Transverse colon (tissue), 3 donors: Measurements from ENCODE around the gene C3orf52.

Experiments used
- CTCF ChIP-seq, 5 experiments: fragments of 200-600 bp in 3 of 5; fragments of 450-650 bp in 2 of 5; sonication (generic) in 3 of 5; IDR thresholded peaks; 1 replicate in 2 of 5; 2 replicates in 3 of 5; pipeline ENCODE4 v1.5.1; 2016 to 2017; ENCODE audit warnings: antibody characterized with exemption in 5 of 5, inconsistent platforms in 3 of 5, mild to moderate bottlenecking in 2 of 5, moderate library complexity in 1 of 5
- EP300 ChIP-seq: sonication (generic); formaldehyde crosslinking; IDR thresholded peaks from one replicate; pipeline ENCODE4 v1.6.1; 2017; ENCODE audit warnings: antibody characterized with exemption, low read depth
- POLR2A ChIP-seq: fragments of 450-650 bp; IDR thresholded peaks from one replicate; pipeline ENCODE4 v1.6.1; 2016; ENCODE audit warnings: antibody characterized with exemption, mild to moderate bottlenecking, moderate library complexity

- TF ChIP-seq EP300 (no peak), CTCF (IDR thresholded peaks at IDR 0.05) (no peak), POLR2A (no peak)
Observed at GRCh38 chr3:112122870-112123269, 36.7 kb downstream of the C3orf52 start.
